SK-N-SH (cell line): ENCODE data around the gene C9orf78. TPM values are rescaled to one million over a fixed set of nuclear protein-coding genes. Genes with fewer than 3 reads are reported as not detected.

Experiments
- CTCF ChIA-PET: fragments of 300-600, 350-600 bp; formaldehyde crosslinking; extraction: SDS; loops from one replicate; lab custom pipeline; 2021; lab: Yijun Ruan, JAX
- POLR2A ChIA-PET: fragments of 350-600 bp; sonication (Branson Sonifier 250); formaldehyde crosslinking; extraction: SDS; loops from one replicate; lab custom pipeline; 2020; ENCODE audit warnings: antibody characterized with exemption, inconsistent platforms; lab: Yijun Ruan, JAX
- DNase-seq: peaks from one replicate; pipeline ENCODE4 v3.0.0; 2012
- H2AFZ ChIP-seq: fragments of 200-600 bp; sonication (generic); 2 replicates; pipeline ENCODE4 v1.8.1; 2016; ENCODE audit warnings: antibody characterized with exemption, mild to moderate bottlenecking, low read depth
- H3F3A ChIP-seq: fragments of 200-600 bp; sonication (generic); replicated peaks from 2 replicates; pipeline ENCODE3; 2016; ENCODE audit warnings: antibody characterized with exemption, mild to moderate bottlenecking; ENCODE audit not compliant: insufficient read depth
- H3K27ac ChIP-seq, 2 experiments: fragments of 200-500 bp in 1 of 2; fragments of 200-600 bp in 1 of 2; sonication (Bioruptor generic) in 1 of 2; sonication (generic), shearing (Covaris generic) in 1 of 2; 2 replicates each; pipeline versions ENCODE4 v1.5.1 to v1.6.1; 2014 to 2016; ENCODE audit warnings: low read depth in 2 of 2, inconsistent platforms in 1 of 2, low read length in 1 of 2, mild to moderate bottlenecking in 1 of 2, mixed read lengths in 1 of 2
- H3K27me3 ChIP-seq: fragments of 200-600 bp; sonication (generic), shearing (Covaris generic); 2 replicates; pipeline ENCODE4 v1.6.1; 2016; ENCODE audit warnings: mixed run types; ENCODE audit not compliant: insufficient read depth
- H3K36me3 ChIP-seq, 2 experiments: fragments of 200-500 bp in 1 of 2; fragments of 200-600 bp in 1 of 2; sonication (Bioruptor generic) in 1 of 2; sonication (generic) in 1 of 2; replicated peaks in 1 of 2; 2 replicates each; pipeline versions ENCODE3 to v1.5.1; 2014 to 2016; ENCODE audit warnings: low read length in 1 of 2, mild to moderate bottlenecking in 1 of 2; ENCODE audit not compliant: insufficient read depth in 2 of 2, control insufficient read depth in 1 of 2
- H3K4me1 ChIP-seq, 2 experiments: fragments of 200-500 bp in 1 of 2; fragments of 200-600 bp in 1 of 2; sonication (Bioruptor generic) in 1 of 2; sonication (generic), shearing (Covaris generic) in 1 of 2; 2 replicates each; pipeline versions ENCODE4 v1.5.1 to v1.6.1; 2014 to 2016; ENCODE audit warnings: low read depth in 1 of 2, low read length in 1 of 2, mixed run types in 1 of 2; ENCODE audit not compliant: insufficient read depth in 2 of 2, control insufficient read depth in 1 of 2
- H3K4me2 ChIP-seq: fragments of 200-600 bp; sonication (generic), shearing (Covaris generic); 2 replicates; pipeline ENCODE4 v1.6.1; 2017; ENCODE audit warnings: mixed run types
- H3K4me3 ChIP-seq, 2 experiments: fragments of 200-500 bp in 1 of 2; fragments of 200-600 bp in 1 of 2; sonication (Bioruptor generic) in 1 of 2; sonication (generic), shearing (Covaris generic) in 1 of 2; 2 replicates each; pipeline versions ENCODE4 v1.5.1 to v1.8.1; 2014 to 2016; ENCODE audit warnings: low read depth in 2 of 2, inconsistent platforms in 1 of 2, low read length in 1 of 2, mild to moderate bottlenecking in 1 of 2, mixed read lengths in 1 of 2, moderate library complexity in 1 of 2
- H3K79me2 ChIP-seq: fragments of 200-600 bp; sonication (generic); 2 replicates; pipeline ENCODE4 v1.8.1; 2017; ENCODE audit warnings: mild to moderate bottlenecking; ENCODE audit not compliant: insufficient read depth
- H3K9ac ChIP-seq: fragments of 200-600 bp; sonication (generic); 2 replicates; pipeline ENCODE4 v1.6.1; 2017; ENCODE audit warnings: mixed run types
- H3K9me2 ChIP-seq: fragments of 200-600 bp; sonication (generic); 2 replicates; pipeline ENCODE4 v1.6.1; 2017; ENCODE audit warnings: mixed run types
- H3K9me3 ChIP-seq: fragments of 200-600 bp; sonication (generic); 2 replicates; pipeline ENCODE4 v1.6.1; 2017; ENCODE audit warnings: mixed run types, mild to moderate bottlenecking, moderate library complexity
- H4K20me1 ChIP-seq: fragments of 200-600 bp; sonication (generic); 2 replicates; pipeline ENCODE4 v1.6.1; 2017; ENCODE audit warnings: mild to moderate bottlenecking, mixed run types; ENCODE audit not compliant: insufficient read depth
- CHD2 ChIP-seq: fragments of 150-350 bp; IDR thresholded peaks from 2 replicates; pipeline ENCODE4 v1.6.1; 2018; ENCODE audit warnings: low read length; ENCODE audit not compliant: partially characterized antibody
- ELF1 ChIP-seq: IDR thresholded peaks from 2 replicates; pipeline ENCODE4 v1.4.0; 2012
- EP300 ChIP-seq, 2 experiments: IDR thresholded peaks; 2 replicates each; pipeline versions ENCODE4 v1.4.0 to v1.6.1; 2012; ENCODE audit warnings: borderline replicate concordance in 1 of 2, low read depth in 1 of 2, low read length in 1 of 2
- EZH2phosphoT487 ChIP-seq: fragments of 200-600 bp; sonication (generic); IDR thresholded peaks from 2 replicates; pipeline ENCODE4 v1.6.1; 2017; ENCODE audit warnings: low read depth, mixed run types, mild to moderate bottlenecking, antibody characterized with exemption, moderate library complexity, borderline replicate concordance
- FOSL2 ChIP-seq: IDR thresholded peaks from 2 replicates; pipeline ENCODE4 v1.4.0; 2012; ENCODE audit warnings: low read depth, mild to moderate bottlenecking, moderate library complexity, borderline replicate concordance
- FOXM1 ChIP-seq: IDR thresholded peaks from 2 replicates; pipeline ENCODE4 v1.4.0; 2012; ENCODE audit warnings: low read depth, mild to moderate bottlenecking
- GABPA ChIP-seq: IDR thresholded peaks from 2 replicates; pipeline ENCODE4 v1.4.0; 2012; ENCODE audit warnings: low read depth, mild to moderate bottlenecking
- GATA2 ChIP-seq: sonication (generic); formaldehyde crosslinking; IDR thresholded peaks from 2 replicates; pipeline ENCODE4 v1.5.0; 2020; ENCODE audit warnings: mild to moderate bottlenecking, missing genetic modification reagents
- MEF2A ChIP-seq: IDR thresholded peaks from 2 replicates; pipeline ENCODE4 v1.4.0; 2012; ENCODE audit warnings: low read depth, borderline replicate concordance
- MXI1 ChIP-seq: IDR thresholded peaks from 2 replicates; pipeline ENCODE4 v1.6.1; 2012; ENCODE audit warnings: mild to moderate bottlenecking, low read depth, low read length, improper control_type of control experiment
- NRF1 ChIP-seq: IDR thresholded peaks from 2 replicates; pipeline ENCODE4 v1.6.1; 2012; ENCODE audit warnings: low read depth, mild to moderate bottlenecking, low read length
- PBX3 ChIP-seq: IDR thresholded peaks from 2 replicates; pipeline ENCODE4; 2012
- RAD21 ChIP-seq: IDR thresholded peaks from 2 replicates; pipeline ENCODE4 v1.6.1; 2012; ENCODE audit warnings: mild to moderate bottlenecking, low read length
- RFX5 ChIP-seq: IDR thresholded peaks from 2 replicates; pipeline ENCODE4 v1.6.1; 2012; ENCODE audit warnings: mild to moderate bottlenecking, improper control_type of control experiment, low read length
- RXRA ChIP-seq: IDR thresholded peaks from 2 replicates; pipeline ENCODE4 v1.4.0; 2012; ENCODE audit warnings: low read depth, mild to moderate bottlenecking, borderline replicate concordance
- SIN3A ChIP-seq: IDR thresholded peaks from 2 replicates; pipeline ENCODE4 v1.6.1; 2012; ENCODE audit warnings: low read depth, mild to moderate bottlenecking, low read length, moderate library complexity, borderline replicate concordance
- SMC3 ChIP-seq: IDR thresholded peaks from 2 replicates; pipeline ENCODE4 v1.6.1; 2012; ENCODE audit warnings: low read depth, low read length, improper control_type of control experiment
- YY1 ChIP-seq: IDR thresholded peaks from 2 replicates; pipeline ENCODE4 v1.4.0; 2012; ENCODE audit warnings: low read depth, mild to moderate bottlenecking
- ZBTB33 ChIP-seq: IDR thresholded peaks from 2 replicates; pipeline ENCODE4 v1.4.0; 2012; ENCODE audit warnings: low read depth, borderline replicate concordance
- WGBS: methylation state at CpG from one replicate; pipeline ENCODE4 v1.1.6; 2017; ENCODE audit warnings: low lambda C conversion rate; 5-methylcytosine and 5-hydroxymethylcytosine counted together
- polyA plus RNA-seq, 3 experiments: library from polyadenylated mRNA; depleted of rRNA; stranded (reverse); fragments of >200 nt; gene quantifications; 2 replicates each; pipeline ENCODE4 v1.2.3, GENCODE V29; 2012
- TF ChIP-seq, protein P1 (sequence below): fragments of 150-350 bp; IDR thresholded peaks from 2 replicates; pipeline ENCODE4 v1.6.1; 2016; ENCODE audit warnings: mild to moderate bottlenecking, low read depth, low read length
- TF ChIP-seq, protein P2 (sequence below): fragments of 200-600 bp; sonication (generic); IDR thresholded peaks from 2 replicates; pipeline ENCODE4 v1.6.1; 2017; ENCODE audit warnings: antibody characterized with exemption, mild to moderate bottlenecking, moderate library complexity
- TF ChIP-seq, protein P3 (sequence below): IDR thresholded peaks from 2 replicates; pipeline ENCODE4 v1.4.0; 2012; ENCODE audit warnings: low read depth, borderline replicate concordance

The C9orf78 gene, protein sequence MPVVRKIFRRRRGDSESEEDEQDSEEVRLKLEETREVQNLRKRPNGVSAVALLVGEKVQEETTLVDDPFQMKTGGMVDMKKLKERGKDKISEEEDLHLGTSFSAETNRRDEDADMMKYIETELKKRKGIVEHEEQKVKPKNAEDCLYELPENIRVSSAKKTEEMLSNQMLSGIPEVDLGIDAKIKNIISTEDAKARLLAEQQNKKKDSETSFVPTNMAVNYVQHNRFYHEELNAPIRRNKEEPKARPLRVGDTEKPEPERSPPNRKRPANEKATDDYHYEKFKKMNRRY
- polyA plus RNA-seq (2012; rRNA removed): 59.2 and 70.8 TPM in 2 replicates
- 95.1 and 121 TPM in 2 replicates for polyA plus RNA-seq (2012; cell fraction: cytosol; rRNA removed)
- 9.8 and 19.0 TPM in 2 replicates for polyA plus RNA-seq (2012; cell fraction: nucleus; rRNA removed)

DNA sequence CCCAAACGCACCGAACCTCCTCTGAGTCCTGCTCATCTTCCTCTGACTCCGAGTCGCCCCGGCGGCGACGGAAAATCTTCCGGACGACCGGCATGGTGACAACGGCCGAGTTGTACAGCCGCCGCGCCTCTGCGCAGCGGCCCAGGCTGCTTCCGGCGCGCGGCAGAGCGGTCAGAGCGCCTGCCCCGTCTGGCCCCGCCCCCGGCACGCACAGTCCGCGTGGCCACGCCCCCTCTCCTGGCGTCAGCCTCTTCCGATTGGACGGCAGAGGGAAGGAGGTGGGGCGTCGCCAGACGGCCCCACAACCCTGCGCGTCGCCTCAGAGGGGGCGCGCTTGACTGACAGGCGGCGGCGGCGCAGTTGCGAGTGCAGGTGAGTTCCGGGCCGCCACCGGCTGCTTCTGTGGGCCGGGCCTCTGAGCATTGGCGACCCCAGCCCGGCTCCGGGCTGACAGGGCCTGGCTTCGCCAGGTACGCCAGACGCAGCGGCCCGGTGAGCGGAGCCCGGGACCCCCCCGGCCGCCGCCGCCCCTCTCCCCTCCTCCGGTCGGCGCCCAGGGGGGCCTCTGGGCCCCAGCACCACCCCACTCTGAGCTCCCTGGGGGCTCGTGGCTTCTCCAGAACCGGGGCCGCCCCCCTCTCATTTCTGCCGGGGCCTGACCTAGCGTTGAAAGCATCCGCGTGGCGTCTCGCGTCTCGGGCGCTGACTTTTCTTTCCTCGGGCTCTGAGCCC is at the start of gene C9orf78, which contains the start of gene USP20:
C9orf78 (minus strand) TSS at position 148 of the 732 bp plus-strand sequence; CDS start at position 94, 54 bp downstream.
USP20 (plus strand) TSS at position 331 of the 732 bp plus-strand sequence. CDS start 17,098 bp downstream, outside the sequence.
- Histone ChIP-seq H3K27ac (peak within 1 kb of the TSS; percentile 57 to 67), H3K4me3 (peak within 1 kb of the TSS; percentile 84 to 88), H3K79me2 (peaks cover 40% of the 10 kb centered on the region), H3K36me3 (peaks cover 20 to 26% of the 10 kb centered on the region in 2 experiments), H3K9me2 (no peaks in the 10 kb centered on the region), H3K27me3 (no peaks in the 10 kb centered on the region), H3K4me1 (peaks cover 18 to 35% of the 10 kb centered on the region in 2 experiments), H3K9ac (peak within 1 kb of the TSS; percentile 82), H3K9me3 (no peaks in the 10 kb centered on the region), H3K4me2 (peak within 1 kb of the TSS; percentile 91), H4K20me1 (no peaks in the 10 kb centered on the region), H2AFZ (peak within 1 kb of the TSS; percentile 85), H3F3A (peaks cover 17% of the 10 kb centered on the region)
- peak; percentile 100 for DNase-seq
- WGBS: 0% methylated on average over 11 of the region's 81 CpGs
- POLR2A ChIA-PET: interaction anchor here (0.8 kb wide), 2 partner anchors 9 to 17 kb away, joined by 4 to 5 read pairs; no protein-coding TSS in a partner anchor
- CTCF ChIA-PET: interaction anchor here (1.5 kb wide), 1 partner anchor 50 kb away, joined by 4 read pairs; no protein-coding TSS in a partner anchor
- no peak for TF ChIP-seq SMC3
- no peak for TF ChIP-seq FOSL2
- TF ChIP-seq CHD2: peak; percentile 56
- no peak for TF ChIP-seq FOXM1
- TF ChIP-seq RXRA: no peak
- TF ChIP-seq, protein P1, sequence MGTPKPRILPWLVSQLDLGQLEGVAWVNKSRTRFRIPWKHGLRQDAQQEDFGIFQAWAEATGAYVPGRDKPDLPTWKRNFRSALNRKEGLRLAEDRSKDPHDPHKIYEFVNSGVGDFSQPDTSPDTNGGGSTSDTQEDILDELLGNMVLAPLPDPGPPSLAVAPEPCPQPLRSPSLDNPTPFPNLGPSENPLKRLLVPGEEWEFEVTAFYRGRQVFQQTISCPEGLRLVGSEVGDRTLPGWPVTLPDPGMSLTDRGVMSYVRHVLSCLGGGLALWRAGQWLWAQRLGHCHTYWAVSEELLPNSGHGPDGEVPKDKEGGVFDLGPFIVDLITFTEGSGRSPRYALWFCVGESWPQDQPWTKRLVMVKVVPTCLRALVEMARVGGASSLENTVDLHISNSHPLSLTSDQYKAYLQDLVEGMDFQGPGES: no peak
- TF ChIP-seq EZH2phosphoT487: no peak
- peak; percentile 92; the same call in 1 of the 2 replicates for TF ChIP-seq SIN3A
- no peak for TF ChIP-seq RAD21
- TF ChIP-seq PBX3: peak; percentile 97
- TF ChIP-seq, protein P2, sequence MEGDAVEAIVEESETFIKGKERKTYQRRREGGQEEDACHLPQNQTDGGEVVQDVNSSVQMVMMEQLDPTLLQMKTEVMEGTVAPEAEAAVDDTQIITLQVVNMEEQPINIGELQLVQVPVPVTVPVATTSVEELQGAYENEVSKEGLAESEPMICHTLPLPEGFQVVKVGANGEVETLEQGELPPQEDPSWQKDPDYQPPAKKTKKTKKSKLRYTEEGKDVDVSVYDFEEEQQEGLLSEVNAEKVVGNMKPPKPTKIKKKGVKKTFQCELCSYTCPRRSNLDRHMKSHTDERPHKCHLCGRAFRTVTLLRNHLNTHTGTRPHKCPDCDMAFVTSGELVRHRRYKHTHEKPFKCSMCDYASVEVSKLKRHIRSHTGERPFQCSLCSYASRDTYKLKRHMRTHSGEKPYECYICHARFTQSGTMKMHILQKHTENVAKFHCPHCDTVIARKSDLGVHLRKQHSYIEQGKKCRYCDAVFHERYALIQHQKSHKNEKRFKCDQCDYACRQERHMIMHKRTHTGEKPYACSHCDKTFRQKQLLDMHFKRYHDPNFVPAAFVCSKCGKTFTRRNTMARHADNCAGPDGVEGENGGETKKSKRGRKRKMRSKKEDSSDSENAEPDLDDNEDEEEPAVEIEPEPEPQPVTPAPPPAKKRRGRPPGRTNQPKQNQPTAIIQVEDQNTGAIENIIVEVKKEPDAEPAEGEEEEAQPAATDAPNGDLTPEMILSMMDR: no peak
- TF ChIP-seq YY1: no peak; the same call in 1 of the 2 replicates
- TF ChIP-seq, protein P3, sequence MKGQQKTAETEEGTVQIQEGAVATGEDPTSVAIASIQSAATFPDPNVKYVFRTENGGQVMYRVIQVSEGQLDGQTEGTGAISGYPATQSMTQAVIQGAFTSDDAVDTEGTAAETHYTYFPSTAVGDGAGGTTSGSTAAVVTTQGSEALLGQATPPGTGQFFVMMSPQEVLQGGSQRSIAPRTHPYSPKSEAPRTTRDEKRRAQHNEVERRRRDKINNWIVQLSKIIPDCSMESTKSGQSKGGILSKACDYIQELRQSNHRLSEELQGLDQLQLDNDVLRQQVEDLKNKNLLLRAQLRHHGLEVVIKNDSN: no peak
- peak; percentile 61 for TF ChIP-seq NRF1
- peak; percentile 76 for TF ChIP-seq GABPA
- peak; percentile 72 for TF ChIP-seq RFX5
- TF ChIP-seq EP300 (IDR thresholded peaks at IDR 0.05; ENCODE audit: borderline replicate concordance in 1 of 2, low read depth in 1 of 2, low read length in 1 of 2): no peak
- peak; percentile 83 for TF ChIP-seq ELF1
- no peak for TF ChIP-seq GATA2
- no peak for TF ChIP-seq ZBTB33
- TF ChIP-seq MXI1: peak; percentile 92
- TF ChIP-seq MEF2A: no peak
